ENCODE results near the gene TNFAIP8.

- TF ChIP-seq CTCF (IDR thresholded peaks at IDR 0.05) (no peak), POLR2A (IDR thresholded peaks at IDR 0.05) (no peak)
These were observed 4.1 kb downstream of the TNFAIP8 start for GRCh38 chr5:119359737-119360413.

Measured in uterus (tissue), 2 donors.